Measurements from ENCODE around the gene DNMT1. TPM values are rescaled to one million over a fixed set of nuclear protein-coding genes. Genes with fewer than 3 reads are reported as not detected.
A peak's percentile ranks its signal among the peaks of the same experiment; 100 is the strongest.

DNMT1 gene
- total RNA-seq, 2 donors from 2014 or later: 31.6 to 48.7 TPM

DNA sequence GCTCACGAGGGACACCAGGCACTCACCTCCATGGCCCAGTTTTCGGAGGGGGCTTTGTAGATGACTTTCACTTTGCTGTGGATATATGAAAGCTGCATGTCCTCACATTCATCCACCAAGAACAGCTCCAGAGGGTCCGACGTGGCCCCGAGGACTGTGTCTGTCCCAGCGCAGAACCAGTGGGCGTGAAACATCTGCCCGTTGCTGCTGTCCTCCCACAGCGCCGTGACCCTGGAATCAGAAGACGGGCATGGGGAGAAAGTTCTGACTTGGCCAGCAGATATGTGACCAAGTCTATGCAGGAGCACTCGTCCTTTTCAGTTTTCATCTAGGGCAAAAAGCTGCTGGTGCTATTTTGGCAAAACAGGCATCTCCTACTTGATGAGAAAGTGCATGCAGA, 45.3 kb downstream of the DNMT1 start:
- intact Hi-C loops (cut with DNase I, micrococcal nuclease): no loop called here
- ATAC-seq (no peak), DNase-seq (no peak)

DNA sequence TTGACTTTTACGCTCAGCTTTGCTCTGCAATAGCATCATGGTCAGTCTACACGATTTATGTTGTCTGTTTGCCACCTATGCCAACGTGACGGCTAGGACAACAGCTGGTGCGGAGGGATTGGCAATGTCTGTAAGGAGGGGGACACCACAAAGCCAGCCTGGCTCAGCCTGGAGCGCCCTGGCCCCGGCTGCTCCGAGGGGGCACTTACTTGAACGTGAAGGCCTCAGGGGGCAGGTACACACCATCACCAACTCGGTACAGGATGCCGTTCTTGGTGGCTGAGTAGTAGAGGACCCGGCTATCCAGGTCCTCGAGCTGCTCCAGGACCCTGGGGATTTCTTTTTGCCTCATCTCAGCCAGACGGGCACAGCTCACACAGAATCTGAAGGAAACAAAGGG, 48.6 kb downstream of the DNMT1 start:
- intact Hi-C loops (cut with DNase I, micrococcal nuclease): no loop called here
- no peak for ATAC-seq
- no peak for DNase-seq

DNA sequence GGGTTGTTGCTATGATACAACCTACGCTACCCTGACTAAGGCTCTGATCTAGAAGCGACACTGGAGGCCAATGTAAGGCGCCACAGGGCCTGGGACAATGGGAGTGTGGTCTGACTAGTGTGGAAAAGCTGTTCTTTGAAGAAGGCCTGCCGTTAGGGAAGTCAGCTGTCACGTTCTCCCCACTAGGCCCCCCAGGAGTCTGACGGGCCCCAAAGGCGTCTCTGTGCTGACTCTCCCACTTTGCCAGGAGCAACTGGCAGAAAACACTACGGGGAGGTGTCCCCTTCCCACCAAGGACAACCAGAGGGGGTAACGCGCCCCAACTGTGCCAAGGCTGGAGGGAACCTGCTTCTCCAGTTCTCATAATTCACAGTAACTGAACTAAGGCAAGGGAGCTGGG, 49.7 kb downstream of the DNMT1 start:
- ATAC-seq: no peak
- no peak for DNase-seq
- intact Hi-C loops (cut with DNase I, micrococcal nuclease): no loop called here

DNA sequence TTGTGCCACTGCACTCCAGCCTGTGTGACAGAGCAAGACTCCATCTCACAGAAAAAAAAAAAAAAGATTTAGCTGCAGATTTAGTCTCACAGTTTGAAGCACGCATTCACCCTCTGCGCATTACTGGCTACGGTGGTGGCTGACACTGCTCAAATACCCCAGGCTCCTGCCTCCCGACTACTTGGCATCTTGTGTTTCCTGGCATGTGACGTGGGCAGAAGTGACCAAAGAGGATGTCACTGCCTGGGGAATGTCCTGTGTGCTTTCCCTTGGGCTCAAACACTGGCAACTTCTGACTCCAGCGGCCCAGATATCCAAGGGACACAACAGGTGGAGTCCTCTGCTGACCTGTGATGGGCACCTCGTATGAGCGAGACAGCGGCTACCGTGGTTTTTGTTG, 50.4 kb downstream of the DNMT1 start:
- intact Hi-C loops (cut with DNase I, micrococcal nuclease): no loop called here
- DNase-seq (no peak), ATAC-seq (no peak)

DNA sequence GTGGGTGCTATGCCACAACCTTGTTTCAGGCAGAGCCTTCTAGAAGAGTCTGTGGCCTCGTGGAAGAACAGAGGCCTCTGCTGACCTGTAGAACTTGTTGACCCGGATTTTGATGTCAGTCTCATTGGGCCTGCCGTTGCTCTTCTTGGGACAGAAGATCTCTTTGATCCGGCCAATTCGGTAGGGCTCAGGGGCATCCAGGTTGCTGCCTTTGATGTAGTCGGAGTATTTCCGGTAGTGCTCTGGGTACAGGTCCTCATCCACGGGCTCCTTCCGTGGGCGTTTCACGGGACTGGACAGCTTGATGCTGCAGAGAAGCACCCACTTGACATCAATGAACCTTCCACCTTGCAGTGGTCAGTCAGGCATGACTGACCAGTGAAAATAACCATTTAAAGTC, 51.1 kb downstream of the DNMT1 start:
- ATAC-seq: no peak

DNA sequence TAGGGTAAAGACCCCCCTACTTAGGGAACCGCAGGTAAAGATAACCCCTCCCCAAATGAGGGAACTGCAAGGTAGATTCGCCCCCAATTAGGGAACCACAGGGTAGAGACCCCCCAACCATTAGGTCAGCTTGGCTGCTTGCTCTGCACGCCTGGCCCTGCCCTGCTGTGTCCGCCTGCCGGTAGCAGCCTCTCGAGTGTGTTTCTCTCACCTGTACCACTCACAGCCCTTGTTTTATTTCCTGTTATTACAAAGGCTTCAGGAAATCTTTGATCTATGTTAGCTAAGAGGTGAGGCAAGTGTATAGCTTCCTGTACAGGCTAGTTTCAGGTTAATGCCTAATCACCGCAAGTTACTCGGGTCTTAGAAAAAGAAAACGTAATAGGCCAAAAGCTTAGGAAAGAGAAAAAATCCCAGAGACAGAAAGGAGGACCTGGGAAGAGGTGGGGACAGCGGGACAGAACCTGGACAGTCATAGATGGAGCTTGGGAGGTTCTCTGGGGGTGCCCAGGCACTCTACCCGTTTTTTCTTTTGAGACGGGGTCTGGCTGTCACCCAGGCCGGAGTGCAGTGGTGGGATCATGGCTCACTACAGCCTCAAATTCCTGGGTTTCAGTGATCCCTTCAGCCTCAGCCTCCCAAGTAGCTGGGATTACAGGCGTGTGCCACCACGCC, 51.9 kb downstream of the DNMT1 start:
- DNase-seq: peak in 1 of 2 donors; percentile 50

More for the DNA sequence above, 51.1 kb downstream of the DNMT1 start:
- DNase-seq: no peak
- intact Hi-C loops (cut with DNase I, micrococcal nuclease): no loop called here

DNA sequence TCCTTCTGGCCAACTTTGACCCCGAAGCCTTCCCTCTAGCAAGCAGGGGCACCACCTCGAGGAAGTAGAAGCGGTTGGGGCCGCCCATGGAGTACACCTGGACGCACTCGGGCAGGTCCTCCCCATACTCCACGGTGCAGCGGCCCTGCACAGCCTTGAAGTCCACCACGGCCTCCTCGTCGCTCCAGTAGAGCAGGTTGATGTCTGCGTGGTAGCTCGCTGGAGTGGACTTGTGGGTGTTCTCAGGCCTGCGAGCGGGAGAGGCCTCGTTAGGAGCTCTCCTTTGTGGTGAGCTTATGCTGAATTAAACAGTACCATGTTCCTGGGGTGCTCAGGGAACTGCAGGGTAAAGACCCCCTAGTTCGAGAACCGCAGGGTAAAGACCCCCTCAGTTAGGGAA, 52.8 kb downstream of the DNMT1 start:
- intact Hi-C loops (cut with DNase I, micrococcal nuclease): no loop called here
- no peak for ATAC-seq
- DNase-seq: no peak

More for the DNA sequence above, 51.9 kb downstream of the DNMT1 start:
- intact Hi-C loops (cut with DNase I, micrococcal nuclease): no loop called here
- peak; percentile 97 for ATAC-seq

DNA sequence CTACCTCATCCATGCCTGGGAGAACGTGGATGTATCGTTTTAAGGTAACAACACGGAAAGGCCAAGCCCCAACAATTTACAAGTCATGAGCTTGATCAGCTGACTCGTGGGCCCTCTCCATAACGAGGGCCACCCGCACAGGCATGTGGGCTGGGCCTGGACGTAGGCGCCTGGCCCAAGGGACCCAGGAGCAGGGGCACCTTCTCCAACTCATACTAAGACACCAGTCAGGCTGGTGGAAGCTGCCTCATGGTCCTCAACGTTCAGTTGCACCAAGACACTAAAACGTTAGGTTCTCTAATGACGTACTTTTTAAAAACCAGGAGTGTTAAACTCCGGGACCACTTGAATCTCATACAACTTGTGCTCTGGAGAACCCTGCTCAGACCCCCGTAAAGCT, 53.3 kb downstream of the DNMT1 start:
- ATAC-seq (no peak), DNase-seq (no peak)
- intact Hi-C loops (cut with DNase I, micrococcal nuclease): no loop called here

DNA sequence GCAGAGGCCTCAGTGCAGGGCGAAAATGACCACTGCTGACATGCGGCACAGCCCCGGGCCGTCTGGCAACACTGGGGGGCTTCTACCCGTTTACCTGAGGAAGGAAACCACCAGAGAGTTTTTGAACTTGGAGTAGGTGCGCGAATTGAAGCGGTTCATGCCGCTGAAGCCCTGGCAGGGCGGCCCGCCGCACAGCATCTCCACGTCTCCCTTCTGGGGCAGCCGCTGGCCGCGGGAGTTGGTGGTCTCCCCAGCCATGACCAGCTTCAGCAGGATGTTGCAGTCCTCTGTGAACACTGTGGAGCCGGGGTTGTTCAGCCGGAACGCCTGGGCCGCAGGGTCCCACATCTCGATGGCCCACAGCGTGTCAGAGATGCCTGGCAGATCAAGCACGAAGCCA, 54.8 kb downstream of the DNMT1 start:
- ATAC-seq (no peak), DNase-seq (no peak)
- intact Hi-C loops (cut with DNase I, micrococcal nuclease): no loop called here

DNA sequence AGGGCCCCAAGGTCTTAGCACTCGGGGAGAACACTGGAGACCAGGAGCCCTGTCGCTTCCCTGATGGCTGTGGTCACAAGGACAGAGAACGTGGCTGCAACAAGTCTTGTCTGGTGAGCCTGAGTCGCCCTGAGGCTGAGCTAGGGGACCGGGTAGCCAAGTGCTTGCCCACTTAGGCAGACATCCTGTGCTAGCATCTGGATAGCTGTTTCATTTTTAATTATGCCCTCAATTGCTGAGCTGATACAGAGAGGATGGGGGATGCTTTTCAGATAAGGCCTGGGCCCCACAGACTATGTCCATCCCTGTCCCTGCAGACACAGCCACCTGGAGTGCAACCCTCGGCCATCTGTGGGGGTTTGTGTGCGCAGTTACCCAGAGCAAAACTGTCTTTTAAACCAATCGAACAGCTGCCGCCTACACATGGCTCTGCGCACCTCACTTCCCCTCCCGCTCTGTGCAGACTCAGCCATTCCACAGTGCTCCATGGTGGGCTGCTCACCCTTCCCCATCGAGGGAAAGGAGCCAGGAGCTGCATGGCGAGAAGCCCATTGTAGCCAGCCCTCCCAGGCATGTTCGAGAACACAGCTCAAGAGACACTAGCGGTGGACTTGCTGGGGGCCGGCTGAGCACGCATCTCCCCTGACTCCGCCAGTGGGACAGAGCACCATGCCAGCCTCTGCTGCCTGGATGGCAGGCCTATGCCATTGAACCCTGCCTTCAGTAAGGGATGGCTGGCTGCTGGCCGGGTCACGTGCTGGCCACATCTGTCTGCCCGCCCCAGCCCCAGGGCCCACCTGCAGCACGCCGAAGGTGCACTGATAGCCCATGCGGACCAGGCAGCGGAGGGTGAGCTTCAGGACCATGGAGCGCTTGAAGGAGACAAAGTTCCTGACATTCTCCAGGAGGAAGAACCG, 55.6 kb downstream of the DNMT1 start:
- no peak for DNase-seq

DNA sequence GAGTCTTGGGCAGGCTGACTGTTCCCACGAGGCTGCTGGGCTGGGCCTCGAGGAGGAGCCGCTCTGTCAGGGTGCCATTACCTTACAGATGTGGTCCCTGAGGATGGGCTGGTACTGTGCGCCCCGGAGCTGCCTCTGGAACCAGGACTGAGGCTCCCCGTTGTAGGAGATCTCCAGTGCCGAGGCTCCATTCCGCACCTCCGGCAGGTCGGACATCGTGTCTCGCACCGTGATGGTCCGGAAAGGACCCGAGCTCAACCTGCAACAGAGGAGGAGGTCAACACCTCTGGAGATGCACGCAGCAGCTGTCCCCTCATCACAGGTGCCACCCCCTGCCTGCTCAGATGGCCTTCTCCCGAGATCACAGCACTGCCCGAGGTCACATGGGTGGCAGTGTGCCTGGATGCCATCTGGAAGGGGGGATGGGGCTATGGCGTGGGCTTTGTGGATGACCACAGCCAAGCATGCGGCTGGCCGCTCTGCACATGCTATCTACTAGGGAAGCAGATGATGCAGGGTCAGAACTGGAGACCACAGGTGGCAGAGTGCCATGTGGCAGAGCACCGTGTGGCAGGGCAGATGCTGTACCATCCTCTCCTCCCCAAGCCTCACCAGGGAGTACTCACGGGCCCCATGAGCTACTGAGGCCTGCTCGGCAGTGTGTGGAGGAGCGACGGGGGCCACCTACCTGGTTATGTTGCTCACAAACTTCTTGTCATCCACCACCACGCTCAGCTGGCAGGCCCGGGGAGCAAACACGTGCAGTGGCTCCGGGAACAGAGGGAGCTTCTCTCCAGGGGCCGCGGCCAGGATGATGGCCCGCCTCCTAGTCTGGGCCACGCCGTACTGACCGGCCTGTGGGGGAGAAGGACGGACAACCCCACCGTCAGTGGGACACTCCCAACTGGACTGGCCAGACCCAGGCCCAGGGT, 56.7 kb downstream of the DNMT1 start:
- no peak for ATAC-seq
- no peak for DNase-seq
- intact Hi-C loops (cut with DNase I, micrococcal nuclease): no loop called here

More for the DNA sequence above, 55.6 kb downstream of the DNMT1 start:
- intact Hi-C loops (cut with DNase I, micrococcal nuclease): no loop called here
- no peak for ATAC-seq

DNA sequence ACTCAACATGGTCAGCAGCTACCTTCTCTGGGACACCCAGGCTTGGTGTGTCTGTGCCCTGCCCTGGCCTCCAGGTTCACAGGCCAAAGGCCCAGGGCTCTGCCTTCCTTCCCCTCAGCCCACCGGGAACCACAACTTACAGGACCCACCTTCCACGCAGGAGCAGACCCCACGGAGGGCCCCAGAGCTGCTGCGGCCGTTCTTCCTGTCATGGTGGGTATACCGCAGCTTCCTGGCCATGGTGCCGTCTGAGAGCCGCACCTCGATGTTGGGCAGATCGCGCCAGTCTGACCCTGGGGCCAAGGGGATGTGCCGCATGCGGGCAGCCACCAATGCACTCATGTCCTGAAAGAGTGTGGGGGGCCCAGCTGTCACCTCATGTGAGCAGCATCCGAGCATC, 57.8 kb downstream of the DNMT1 start:
- intact Hi-C loops (cut with DNase I, micrococcal nuclease): no loop called here
- ATAC-seq (no peak), DNase-seq (no peak)

DNA sequence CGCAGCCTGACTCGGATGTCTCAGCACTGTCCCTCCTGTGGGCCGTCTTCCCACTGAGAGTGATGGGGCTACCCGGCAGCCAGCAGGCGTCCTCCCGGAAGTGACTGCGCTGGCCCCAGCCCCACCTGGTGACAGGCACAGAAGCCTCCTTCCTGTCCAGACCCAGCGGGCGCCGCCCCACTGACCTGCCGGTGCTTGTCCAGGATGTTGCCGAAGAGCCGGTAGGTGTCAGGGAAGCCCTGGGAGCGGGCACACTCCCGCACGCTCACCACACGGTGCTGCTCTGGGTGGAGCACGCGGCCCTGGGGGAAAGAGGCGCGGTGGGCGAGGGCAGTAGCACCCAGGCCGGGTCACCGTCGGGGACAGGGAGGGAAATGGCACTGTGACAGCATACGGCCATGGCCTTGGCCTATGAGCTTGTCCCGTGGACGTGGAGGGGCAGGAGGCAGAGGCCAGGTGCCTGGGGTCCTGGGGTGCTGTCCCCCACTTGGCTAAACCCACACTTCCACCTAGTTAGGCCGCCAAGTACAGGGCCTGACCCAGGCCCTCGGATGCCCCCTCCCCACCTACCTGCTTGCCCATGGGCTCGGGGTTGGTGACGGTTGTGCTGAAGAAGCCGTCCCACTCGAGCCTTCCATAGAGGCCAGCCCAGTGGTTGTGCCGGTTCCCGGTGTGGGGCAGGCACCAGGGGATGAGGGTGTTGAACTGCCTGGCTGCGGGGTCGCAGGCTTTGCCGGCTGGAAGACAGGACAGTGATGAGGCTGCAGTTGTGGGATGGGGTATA, 59.0 kb downstream of the DNMT1 start:
- intact Hi-C loops (cut with DNase I, micrococcal nuclease): no loop called here
- DNase-seq: no peak
- no peak for ATAC-seq

DNA sequence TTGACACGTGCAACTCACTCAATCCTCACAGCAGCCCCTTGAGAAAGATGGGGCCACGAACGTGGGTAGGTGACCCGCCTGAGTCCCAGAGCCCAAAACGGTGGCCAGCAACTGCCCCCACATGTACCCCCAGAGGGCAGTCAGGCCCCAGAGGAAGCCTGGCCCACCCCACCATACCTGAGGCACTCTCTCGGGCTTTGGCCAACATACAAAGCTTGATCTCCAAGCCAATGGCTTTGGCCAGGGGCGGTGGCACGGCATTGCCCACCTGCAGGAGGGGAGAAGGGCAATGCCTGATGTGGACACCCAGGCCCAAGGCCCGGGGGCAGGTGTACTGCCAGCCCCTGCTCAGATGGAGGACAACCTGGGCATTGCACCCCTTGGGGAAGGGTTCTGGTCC, 60.7 kb downstream of the DNMT1 start:
- intact Hi-C loops (cut with DNase I, micrococcal nuclease): no loop called here
- DNase-seq (no peak), ATAC-seq (no peak)

DNA sequence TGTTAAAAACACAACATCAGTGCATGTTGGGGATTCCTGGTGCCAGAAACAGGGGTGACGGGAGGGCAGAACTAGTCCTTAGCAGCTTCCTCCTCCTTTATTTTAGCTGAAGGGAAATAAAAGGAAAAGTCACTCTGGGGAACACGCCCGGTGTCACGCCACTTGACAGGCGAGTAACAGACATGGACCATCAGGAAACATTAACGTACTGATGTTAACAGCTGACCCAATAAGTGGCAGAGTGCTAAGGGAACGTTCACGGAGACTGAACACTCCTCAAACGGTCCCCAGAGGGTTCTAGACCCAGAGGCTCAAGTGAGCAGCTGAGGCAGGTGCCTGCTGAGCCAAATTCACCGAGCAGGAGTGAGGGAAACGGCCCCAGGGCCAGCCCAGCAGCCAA, 61.2 kb downstream of the DNMT1 start:
- DNase-seq (no peak), ATAC-seq (no peak)
- intact Hi-C loops (cut with DNase I, micrococcal nuclease): no loop called here

DNA sequence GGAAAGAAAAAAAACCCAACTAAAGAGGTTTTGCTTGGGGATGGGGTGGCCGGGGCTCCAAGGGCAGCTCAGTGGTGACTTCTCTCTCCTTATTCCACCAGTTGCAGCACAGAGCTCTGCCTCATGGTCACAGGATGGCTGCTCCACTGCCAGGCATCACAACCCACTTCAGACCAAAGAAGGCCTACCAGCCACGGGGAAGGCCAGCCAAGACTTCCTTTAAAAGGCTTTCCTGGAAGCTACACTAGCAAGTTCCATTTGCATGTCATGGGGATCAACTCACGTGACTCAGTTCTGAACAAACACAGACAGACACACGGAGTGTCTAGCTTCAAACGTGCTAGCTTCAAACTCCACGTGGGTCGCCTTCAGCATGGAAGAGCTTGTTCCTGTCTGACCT, 61.8 kb downstream of the DNMT1 start:
- intact Hi-C loops (cut with DNase I, micrococcal nuclease): no loop called here
- DNase-seq (no peak), ATAC-seq (no peak)

DNA sequence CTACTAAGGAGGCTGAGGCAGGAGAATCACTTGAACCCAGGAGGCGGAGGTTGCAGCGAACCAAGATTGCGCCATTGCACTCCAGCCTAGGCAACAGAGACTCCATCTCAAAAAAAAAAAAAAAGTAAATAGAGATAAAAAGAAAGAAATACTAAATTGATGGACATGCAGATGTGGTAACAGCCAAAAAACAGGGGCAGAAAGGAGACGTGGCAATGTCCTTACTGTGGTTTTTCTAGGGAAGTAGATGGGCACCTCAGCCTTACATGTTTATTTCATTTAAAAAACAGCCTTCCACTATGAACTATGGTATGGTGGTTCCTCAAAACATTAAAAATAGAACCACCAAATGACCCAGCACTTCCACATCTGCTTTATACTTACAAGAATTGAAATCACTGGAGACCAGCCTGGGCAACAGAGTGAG, 68.5 kb downstream of the DNMT1 start:
- intact Hi-C loops (cut with DNase I, micrococcal nuclease): no loop called here
- ATAC-seq (no peak), DNase-seq (no peak)

DNA sequence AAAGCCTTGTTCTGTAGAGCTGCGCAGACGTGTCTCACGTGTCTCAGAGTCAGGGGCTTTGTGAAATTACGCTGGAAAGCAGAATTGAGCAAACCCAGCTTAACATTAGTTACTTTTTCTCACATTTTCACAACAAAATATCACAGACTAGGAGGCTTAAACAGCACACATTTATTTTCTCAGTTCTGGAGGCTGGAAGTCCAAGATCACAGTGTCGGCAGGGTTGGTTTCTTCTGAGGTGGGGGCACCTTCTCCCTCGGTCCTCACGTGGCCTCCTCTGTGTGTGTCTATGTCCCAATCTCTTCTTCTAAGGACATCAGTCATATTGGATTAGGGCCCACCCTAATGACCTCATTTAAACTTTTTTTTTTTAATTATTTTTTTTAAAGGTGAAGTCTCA, 70.3 kb downstream of the DNMT1 start:
- intact Hi-C loops (cut with DNase I, micrococcal nuclease): no loop called here
- ATAC-seq: no peak

DNA sequence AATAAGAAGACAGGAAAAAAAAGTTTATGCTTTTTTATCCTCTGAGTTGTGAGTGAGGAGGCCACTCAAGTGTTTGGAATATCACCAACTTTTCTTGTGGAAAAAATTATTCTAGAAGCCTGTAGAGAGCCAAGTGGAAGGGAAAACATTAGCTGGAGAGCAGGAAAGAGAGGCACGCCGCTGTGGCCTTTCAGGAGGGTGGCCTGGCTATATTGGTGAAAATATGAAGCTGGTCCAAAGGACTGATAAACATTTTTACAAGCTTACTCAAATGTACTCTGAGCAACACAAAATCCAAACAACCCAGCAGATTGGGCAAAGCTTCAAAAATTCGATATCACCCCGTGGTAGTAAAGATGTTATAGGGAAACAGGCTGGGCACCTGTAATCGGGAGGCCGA, 72.7 kb downstream of the DNMT1 start:
- ATAC-seq: no peak
- no peak for DNase-seq
- intact Hi-C loops (cut with DNase I, micrococcal nuclease): no loop called here

More for the DNA sequence above, 70.3 kb downstream of the DNMT1 start:
- DNase-seq: no peak

All from left colon (tissue), 2 donors.